Thyroid gland (tissue), 4 donors: ENCODE results near the gene THYN1.

Source experiments
- CTCF ChIP-seq, 6 experiments: fragments of 200-600 bp in 3 of 6; fragments of 450-650 bp in 3 of 6; sonication (generic) in 3 of 6; IDR thresholded peaks; one replicate each; pipeline ENCODE4 v1.5.1; 2016 to 2019; ENCODE audit warnings: antibody characterized with exemption in 6 of 6, mild to moderate bottlenecking in 2 of 6, inconsistent platforms in 1 of 6, moderate library complexity in 1 of 6
- POLR2A ChIP-seq, 2 donors: fragments of 450-650 bp; IDR thresholded peaks; one replicate each; pipeline ENCODE4 v1.6.1; 2017; ENCODE audit warnings: antibody characterized with exemption in 2 of 2, mild to moderate bottlenecking in 2 of 2, moderate library complexity in 1 of 2

GRCh38 chr11:134240592-134240991, 12.6 kb downstream of the THYN1 start:
- TF ChIP-seq CTCF (IDR thresholded peaks at IDR 0.05) (no peak), POLR2A (IDR thresholded peaks at IDR 0.05) (no peak)
